ENCODE measurements around the gene PHLDB2.

Gene PHLDB2

DNA sequence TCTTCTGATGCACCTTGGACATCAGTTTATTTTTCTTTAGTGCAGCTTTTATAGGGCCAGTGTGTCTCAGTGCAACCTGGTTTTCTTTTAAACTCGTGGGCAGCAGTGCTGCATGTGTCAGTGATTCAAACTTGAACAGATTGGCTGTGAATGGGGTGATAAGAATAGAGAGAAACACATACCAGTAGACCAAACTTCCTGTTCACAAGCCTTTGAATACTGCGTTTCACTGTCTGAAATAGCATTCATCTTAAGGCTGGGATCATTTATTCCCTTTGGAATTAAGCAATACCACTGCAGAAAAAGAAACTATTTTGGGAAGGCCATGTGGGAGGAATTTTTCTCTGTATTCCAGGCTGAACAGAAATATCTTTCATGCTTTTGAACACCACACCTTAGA is 51.7 kb downstream of the PHLDB2 start:
- TF ChIP-seq FOXP2 (optimal IDR thresholded peaks at IDR 0.05; ENCODE audit: borderline replicate concordance, extremely low read depth, extremely low read length, insufficient read depth) (no peak), POLR2AphosphoS5 (IDR thresholded peaks at IDR 0.05; ENCODE audit: low read depth, low read length) (no peak), TAF1 (IDR thresholded peaks at IDR 0.05; ENCODE audit: borderline replicate concordance, insufficient read depth, low read length) (no peak), SIN3A (IDR thresholded peaks at IDR 0.05; ENCODE audit: borderline replicate concordance, insufficient read depth, low read length) (no peak)
- TF ChIP-seq, protein P1, sequence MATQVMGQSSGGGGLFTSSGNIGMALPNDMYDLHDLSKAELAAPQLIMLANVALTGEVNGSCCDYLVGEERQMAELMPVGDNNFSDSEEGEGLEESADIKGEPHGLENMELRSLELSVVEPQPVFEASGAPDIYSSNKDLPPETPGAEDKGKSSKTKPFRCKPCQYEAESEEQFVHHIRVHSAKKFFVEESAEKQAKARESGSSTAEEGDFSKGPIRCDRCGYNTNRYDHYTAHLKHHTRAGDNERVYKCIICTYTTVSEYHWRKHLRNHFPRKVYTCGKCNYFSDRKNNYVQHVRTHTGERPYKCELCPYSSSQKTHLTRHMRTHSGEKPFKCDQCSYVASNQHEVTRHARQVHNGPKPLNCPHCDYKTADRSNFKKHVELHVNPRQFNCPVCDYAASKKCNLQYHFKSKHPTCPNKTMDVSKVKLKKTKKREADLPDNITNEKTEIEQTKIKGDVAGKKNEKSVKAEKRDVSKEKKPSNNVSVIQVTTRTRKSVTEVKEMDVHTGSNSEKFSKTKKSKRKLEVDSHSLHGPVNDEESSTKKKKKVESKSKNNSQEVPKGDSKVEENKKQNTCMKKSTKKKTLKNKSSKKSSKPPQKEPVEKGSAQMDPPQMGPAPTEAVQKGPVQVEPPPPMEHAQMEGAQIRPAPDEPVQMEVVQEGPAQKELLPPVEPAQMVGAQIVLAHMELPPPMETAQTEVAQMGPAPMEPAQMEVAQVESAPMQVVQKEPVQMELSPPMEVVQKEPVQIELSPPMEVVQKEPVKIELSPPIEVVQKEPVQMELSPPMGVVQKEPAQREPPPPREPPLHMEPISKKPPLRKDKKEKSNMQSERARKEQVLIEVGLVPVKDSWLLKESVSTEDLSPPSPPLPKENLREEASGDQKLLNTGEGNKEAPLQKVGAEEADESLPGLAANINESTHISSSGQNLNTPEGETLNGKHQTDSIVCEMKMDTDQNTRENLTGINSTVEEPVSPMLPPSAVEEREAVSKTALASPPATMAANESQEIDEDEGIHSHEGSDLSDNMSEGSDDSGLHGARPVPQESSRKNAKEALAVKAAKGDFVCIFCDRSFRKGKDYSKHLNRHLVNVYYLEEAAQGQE (IDR thresholded peaks at IDR 0.05; ENCODE audit: insufficient read depth in 1 of 2, low read depth in 2 of 2, low read length in 2 of 2): no peak

DNA sequence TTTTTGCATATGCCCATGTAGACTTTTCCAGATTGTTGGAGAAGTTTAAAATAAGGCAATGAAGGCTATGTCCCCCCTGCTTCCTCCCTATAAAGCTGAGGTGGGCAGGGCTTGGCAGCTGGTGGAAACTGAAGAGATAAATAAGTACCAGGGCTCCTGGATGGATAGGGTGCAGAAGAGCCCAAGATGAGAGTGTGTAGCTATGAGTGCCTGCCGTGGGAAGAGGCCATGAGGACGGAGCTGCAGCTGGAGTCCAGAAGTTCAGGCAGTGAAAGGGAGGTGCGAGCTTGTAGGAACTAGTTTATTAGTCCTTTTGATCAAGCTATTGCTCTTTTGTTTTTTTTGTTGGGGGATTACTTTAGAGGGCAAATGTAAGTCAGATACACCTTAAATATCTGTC is 52.4 kb downstream of the PHLDB2 start:
- TF ChIP-seq SIN3A (IDR thresholded peaks at IDR 0.05; ENCODE audit: borderline replicate concordance, insufficient read depth, low read length) (no peak), POLR2AphosphoS5 (IDR thresholded peaks at IDR 0.05; ENCODE audit: low read depth, low read length) (no peak)
- TF ChIP-seq, protein P1 (IDR thresholded peaks at IDR 0.05; ENCODE audit: insufficient read depth in 1 of 2, low read depth in 2 of 2, low read length in 2 of 2): no peak

DNA sequence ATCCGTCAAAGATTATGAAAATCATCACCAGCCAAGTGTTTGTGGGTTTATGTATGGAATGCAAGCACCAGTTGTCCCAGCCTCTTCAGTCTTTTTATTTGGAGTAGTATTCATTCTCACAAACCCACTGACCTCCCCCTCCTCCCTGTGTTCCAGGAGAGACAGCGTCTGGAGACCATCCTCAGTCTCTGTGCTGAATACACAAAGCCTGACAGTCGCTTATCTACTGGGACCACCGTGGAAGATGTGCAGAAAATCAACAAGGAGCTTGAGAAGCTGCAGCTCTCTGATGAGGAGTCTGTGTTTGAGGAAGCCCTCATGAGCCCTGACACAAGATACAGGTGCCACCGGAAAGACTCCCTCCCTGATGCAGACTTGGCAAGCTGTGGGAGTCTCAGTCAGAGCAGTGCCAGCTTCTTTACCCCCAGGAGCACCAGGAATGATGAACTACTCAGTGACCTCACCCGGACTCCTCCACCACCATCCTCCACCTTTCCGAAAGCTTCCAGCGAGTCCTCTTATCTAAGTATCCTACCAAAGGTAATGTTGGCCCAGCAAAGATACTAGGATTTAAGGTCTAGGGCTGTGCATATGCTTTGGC is 54.2 kb downstream of the PHLDB2 start:
- TF ChIP-seq TAF1 (IDR thresholded peaks at IDR 0.05; ENCODE audit: borderline replicate concordance, insufficient read depth, low read length): no peak
- no peak for TF ChIP-seq SIN3A (IDR thresholded peaks at IDR 0.05; ENCODE audit: borderline replicate concordance, insufficient read depth, low read length)
- TF ChIP-seq, protein P1 (IDR thresholded peaks at IDR 0.05; ENCODE audit: insufficient read depth in 1 of 2, low read depth in 2 of 2, low read length in 2 of 2): no peak
- TF ChIP-seq POLR2AphosphoS5 (IDR thresholded peaks at IDR 0.05; ENCODE audit: low read depth, low read length): no peak
- no peak for TF ChIP-seq FOXP2 (optimal IDR thresholded peaks at IDR 0.05; ENCODE audit: borderline replicate concordance, extremely low read depth, extremely low read length, insufficient read depth)

DNA sequence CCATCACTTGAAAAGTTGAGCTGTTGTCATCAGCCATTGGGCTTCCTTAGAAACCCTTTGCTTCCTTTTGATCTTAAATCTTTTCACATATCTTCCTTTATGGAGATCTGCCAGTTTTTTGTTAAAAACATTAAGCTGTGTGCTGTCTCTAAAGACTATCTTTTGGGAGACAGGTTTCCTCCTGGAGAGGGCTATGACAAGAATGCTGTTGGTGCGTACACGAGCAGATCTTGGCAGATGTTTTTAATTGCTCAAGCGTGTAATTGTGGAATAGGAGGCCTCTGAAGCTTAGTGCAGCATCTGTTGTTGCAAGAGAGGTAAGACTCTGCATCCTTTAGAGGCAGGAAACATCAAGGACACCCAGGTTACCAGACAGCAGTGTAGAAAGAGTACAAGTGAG is 56.8 kb downstream of the PHLDB2 start:
- TF ChIP-seq FOXP2 (optimal IDR thresholded peaks at IDR 0.05; ENCODE audit: borderline replicate concordance, extremely low read depth, extremely low read length, insufficient read depth) (no peak), POLR2AphosphoS5 (IDR thresholded peaks at IDR 0.05; ENCODE audit: low read depth, low read length) (no peak), SIN3A (IDR thresholded peaks at IDR 0.05; ENCODE audit: borderline replicate concordance, insufficient read depth, low read length) (no peak), TAF1 (IDR thresholded peaks at IDR 0.05; ENCODE audit: borderline replicate concordance, insufficient read depth, low read length) (no peak)
- TF ChIP-seq, protein P1 (IDR thresholded peaks at IDR 0.05; ENCODE audit: insufficient read depth in 1 of 2, low read depth in 2 of 2, low read length in 2 of 2): no peak

DNA sequence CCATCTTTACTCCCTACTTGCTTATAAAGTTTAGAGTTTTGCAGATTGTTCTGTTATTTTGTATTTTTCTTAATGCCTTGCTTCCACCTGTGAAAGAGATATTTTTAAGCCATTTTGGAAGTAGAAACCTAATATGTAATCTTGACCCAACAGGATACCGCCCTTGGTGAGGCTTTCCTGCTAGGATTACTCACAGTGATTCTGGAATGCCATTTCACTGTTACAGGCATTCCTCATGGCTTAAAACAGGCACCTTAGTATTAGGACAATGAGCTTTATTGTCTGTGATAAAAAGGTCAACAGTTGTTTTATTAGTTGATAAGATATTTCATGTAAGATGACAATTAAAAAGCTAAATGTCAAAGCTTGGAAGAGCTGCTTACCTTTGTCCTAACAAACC is 58.2 kb downstream of the PHLDB2 start:
- TF ChIP-seq POLR2AphosphoS5 (IDR thresholded peaks at IDR 0.05; ENCODE audit: low read depth, low read length): no peak
- no peak for TF ChIP-seq SIN3A (IDR thresholded peaks at IDR 0.05; ENCODE audit: borderline replicate concordance, insufficient read depth, low read length)
- TF ChIP-seq TAF1 (IDR thresholded peaks at IDR 0.05; ENCODE audit: borderline replicate concordance, insufficient read depth, low read length): no peak
- TF ChIP-seq FOXP2 (optimal IDR thresholded peaks at IDR 0.05; ENCODE audit: borderline replicate concordance, extremely low read depth, extremely low read length, insufficient read depth): no peak
- TF ChIP-seq, protein P1 (IDR thresholded peaks at IDR 0.05; ENCODE audit: insufficient read depth in 1 of 2, low read depth in 2 of 2, low read length in 2 of 2): no peak
